Brain microvascular endothelial cell (primary cell): ENCODE data around the gene CRTC3.
A peak's percentile ranks its signal among the peaks of the same experiment; 100 is the strongest.

Source experiments
- DNase-seq: peaks from one replicate; pipeline ENCODE4 v3.0.0-alpha.2; 2020
- H3K27ac ChIP-seq: fragments of 250-450 bp; sonication (Bioruptor Pico); 2 replicates; pipeline ENCODE4 v1.5.1; 2020; ENCODE audit warnings: mild to moderate bottlenecking, moderate library complexity
- H3K27me3 ChIP-seq: fragments of 250-450 bp; sonication (Bioruptor Pico); replicated peaks from 2 replicates; pipeline ENCODE4 v1.5.1; 2020; ENCODE audit warnings: mild to moderate bottlenecking
- H3K36me3 ChIP-seq: fragments of 250-450 bp; sonication (Bioruptor Pico); replicated peaks from 2 replicates; pipeline ENCODE4 v1.5.1; 2020; ENCODE audit warnings: mild to moderate bottlenecking
- H3K4me3 ChIP-seq: 2 replicates; pipeline ENCODE4 v1.5.1; 2011; ENCODE audit warnings: low read depth, mild to moderate bottlenecking, control low read depth, low read length, moderate library complexity
- in situ Hi-C: cut with HindIII; loops from 2 replicates; pipeline ENCODE4 v1.10.0; 2017; ENCODE audit warnings: low sequenced_read_pairs, low pct_ligation_motif_present
- TF ChIP-seq, protein P1 (sequence below): IDR thresholded peaks from 2 replicates; pipeline ENCODE4 v1.5.1; 2011; ENCODE audit warnings: low read depth, mild to moderate bottlenecking, moderate library complexity, low read length, control low read depth, inconsistent platforms; ENCODE audit errors: missing control alignments

CRTC3 gene

DNA sequence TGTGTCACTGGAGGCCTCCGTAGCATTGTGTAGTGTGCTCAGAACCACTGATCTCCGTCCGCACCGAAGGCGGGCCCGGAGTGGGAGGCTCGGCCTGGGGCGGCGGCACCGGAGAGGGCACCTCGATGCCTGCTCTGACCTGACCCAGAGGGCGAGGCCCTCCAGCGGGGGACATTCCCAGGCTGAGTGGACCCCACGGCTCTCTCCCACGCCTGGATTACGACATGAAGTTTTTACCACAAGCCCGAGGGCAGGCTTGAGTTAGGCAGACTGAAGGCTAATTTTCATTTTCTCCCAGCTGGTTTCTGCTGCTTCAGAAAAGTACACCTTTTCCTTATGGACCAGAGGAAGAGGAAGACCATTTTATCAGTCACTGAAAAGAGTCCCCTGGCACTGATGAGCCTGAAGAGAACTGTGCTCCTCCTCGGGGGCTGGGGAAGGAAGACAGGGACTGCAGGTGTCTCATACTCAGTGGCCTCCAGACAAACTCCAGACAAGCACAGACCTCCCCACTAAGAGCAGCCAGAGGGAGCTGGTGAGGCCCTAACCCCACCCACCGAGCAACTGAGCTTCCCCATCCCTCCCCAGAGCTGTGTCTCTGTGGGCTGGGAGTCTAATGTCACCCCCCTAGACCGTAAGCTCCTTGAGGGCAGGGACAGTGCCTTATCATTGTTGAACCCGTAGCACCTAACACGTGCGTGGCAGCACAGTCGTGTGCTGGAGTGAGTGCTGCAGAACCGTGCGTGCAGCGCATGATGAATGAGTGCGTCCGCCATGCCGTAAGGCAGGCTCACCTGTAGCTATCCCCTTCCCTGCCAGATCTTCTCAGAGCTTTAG is 113.0 kb downstream of the CRTC3 start:
- DNase-seq, result no peak
- in situ Hi-C loops, result no loop called here
- no peaks in the 10 kb centered on the region for H3K27me3 ChIP-seq
- TF ChIP-seq, protein P1, sequence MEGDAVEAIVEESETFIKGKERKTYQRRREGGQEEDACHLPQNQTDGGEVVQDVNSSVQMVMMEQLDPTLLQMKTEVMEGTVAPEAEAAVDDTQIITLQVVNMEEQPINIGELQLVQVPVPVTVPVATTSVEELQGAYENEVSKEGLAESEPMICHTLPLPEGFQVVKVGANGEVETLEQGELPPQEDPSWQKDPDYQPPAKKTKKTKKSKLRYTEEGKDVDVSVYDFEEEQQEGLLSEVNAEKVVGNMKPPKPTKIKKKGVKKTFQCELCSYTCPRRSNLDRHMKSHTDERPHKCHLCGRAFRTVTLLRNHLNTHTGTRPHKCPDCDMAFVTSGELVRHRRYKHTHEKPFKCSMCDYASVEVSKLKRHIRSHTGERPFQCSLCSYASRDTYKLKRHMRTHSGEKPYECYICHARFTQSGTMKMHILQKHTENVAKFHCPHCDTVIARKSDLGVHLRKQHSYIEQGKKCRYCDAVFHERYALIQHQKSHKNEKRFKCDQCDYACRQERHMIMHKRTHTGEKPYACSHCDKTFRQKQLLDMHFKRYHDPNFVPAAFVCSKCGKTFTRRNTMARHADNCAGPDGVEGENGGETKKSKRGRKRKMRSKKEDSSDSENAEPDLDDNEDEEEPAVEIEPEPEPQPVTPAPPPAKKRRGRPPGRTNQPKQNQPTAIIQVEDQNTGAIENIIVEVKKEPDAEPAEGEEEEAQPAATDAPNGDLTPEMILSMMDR, result peak; percentile 51
- no peak overlapping the region for H3K27ac ChIP-seq
- H3K4me3 ChIP-seq, result no peak overlapping the region
- H3K36me3 ChIP-seq, result peaks cover 31% of the 10 kb centered on the region

DNA sequence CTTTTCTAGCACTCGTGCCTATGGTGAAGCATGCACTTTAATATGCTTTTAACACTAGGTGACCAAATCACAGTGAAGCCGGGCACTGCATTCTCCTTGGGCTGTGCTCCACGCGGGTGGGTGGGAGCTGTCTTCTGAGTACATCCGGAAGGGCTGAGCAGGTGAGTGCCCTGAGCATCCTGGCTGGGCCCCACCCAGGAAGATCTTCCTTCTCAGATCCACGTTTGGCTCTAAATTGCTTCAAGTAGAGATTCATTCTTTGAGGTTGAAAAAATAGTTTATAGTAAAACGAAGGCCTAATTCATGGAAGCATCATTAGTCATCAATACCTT is 113.5 kb downstream of the CRTC3 start:
- Histone ChIP-seq H3K27me3 (no peaks in the 10 kb centered on the region), H3K4me3 (no peak overlapping the region), H3K27ac (no peak overlapping the region), H3K36me3 (peaks cover 31% of the 10 kb centered on the region)
- TF ChIP-seq, protein P1, result no peak
- DNase-seq, result no peak
- in situ Hi-C loops, result no loop called here

DNA sequence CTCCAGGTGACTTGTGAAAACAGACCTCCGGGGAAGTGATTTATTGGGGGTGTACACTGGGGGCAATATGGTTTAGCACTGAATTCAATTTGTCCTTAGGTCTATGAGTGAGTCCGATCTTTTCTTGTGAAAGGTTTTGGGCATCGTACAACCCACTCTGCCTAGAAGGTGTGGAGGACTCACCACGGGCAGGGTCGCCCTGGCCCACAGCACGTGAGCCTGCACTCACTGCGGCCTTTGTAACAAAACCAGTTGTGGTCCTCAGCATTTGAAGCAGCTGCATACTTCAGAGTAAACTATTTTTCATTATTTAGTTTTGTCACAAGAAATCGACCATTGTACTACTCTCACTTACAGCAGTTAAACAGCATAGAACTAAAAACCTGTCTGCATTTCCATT is 114.8 kb downstream of the CRTC3 start:
- DNase-seq, result no peak
- TF ChIP-seq, protein P1, result no peak
- no peak overlapping the region for H3K4me3 ChIP-seq
- no peaks in the 10 kb centered on the region for H3K27me3 ChIP-seq
- in situ Hi-C loops, result no loop called here
- H3K27ac ChIP-seq, result no peak overlapping the region
- peaks cover 24% of the 10 kb centered on the region for H3K36me3 ChIP-seq

DNA sequence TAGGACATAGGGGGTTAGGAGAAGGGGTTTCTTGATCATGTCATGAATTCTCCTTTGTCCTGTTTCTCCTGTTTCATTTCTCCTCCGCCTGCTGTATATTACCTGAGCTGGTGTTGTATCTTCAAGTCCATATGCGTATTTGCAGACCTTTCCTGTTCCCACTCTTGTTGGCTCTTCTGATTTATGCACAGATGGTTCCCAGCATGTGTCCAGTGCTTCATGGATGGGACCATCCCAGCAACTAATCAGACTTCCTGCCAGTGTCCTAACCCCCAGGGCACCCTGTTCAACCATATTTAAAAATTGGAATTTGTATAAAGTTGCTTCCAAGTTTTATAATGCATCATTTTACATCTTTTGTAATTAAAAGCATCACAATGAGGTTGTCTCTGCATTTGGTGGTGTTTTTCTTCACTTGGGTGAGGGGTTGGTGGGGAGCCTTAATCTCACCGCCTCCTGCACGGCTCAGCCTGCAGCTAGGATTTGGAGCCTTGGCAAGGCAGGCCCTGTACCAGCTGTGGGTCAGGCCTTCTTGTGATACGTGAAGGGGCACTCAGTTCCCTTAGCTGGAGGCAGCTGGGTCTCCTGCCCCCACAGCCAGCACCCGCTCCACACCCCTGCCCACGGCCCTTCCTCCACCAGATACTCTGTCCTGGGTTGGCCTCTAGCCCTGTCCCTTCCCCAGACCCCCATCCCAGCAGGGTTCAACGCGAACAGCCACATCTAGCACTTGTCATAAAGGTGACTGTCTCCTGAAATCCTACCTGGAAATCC is 115.4 kb downstream of the CRTC3 start:
- peaks cover 24% of the 10 kb centered on the region for H3K36me3 ChIP-seq

DNA sequence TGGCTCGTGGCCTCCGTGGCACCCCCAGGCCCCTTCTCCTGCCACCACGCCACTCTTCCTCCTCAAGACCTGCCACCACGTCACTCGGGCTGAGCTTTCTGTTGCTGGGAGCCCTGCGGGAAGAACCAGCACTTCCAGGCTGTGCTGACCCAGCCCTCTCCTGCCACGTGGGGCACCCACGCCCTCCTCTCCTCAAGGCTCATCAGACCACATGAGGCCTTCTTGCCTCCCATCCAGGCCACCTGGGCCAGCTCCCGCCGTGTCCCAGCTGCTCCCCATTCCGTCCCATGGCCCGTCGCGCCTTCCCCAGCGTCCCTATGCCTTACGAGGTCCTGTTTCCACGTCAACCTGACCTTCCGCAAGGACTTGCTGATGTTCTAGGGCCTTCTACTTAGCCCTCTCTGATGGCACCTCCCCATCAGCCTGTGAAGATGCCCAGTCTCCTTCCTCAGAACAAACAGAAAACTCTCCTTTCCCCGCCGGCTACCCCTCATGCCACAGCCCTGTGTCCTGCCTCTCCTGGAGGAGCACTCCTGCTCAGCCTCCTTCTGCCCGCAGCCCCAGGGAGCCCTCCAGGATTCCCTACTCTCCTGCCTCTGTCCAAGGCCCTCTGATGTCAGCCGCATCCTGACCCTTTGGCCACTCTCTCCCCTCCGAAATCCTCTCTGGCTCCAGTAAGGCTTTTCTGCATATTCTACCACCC is 116.3 kb downstream of the CRTC3 start:
- H3K27me3 ChIP-seq, result no peaks in the 10 kb centered on the region
- in situ Hi-C loops, result no loop called here
- DNase-seq, result no peak

More for the DNA sequence above, 115.4 kb downstream of the CRTC3 start:
- in situ Hi-C loops, result no loop called here
- H3K27me3 ChIP-seq, result no peaks in the 10 kb centered on the region
- no peak for DNase-seq
- no peak overlapping the region for H3K27ac ChIP-seq
- TF ChIP-seq, protein P1, result no peak
- H3K4me3 ChIP-seq, result no peak overlapping the region

More for the DNA sequence above, 116.3 kb downstream of the CRTC3 start:
- TF ChIP-seq, protein P1, result no peak
- H3K4me3 ChIP-seq, result no peak overlapping the region
- no peak overlapping the region for H3K27ac ChIP-seq
- peaks cover 19% of the 10 kb centered on the region for H3K36me3 ChIP-seq
